HuH-7 (cell line): ENCODE data around the gene STAU1.
"Not testable (repeated sequence)": the region's sequence is repeated elsewhere in the genome, so short reads cannot be mapped to it uniquely, and the experiment has no call there.

Experiments used
- DNase-seq: peaks from one replicate; pipeline ENCODE4 v3.0.0; 2011; ENCODE audit warnings: low spot score

The STAU1 gene

DNA sequence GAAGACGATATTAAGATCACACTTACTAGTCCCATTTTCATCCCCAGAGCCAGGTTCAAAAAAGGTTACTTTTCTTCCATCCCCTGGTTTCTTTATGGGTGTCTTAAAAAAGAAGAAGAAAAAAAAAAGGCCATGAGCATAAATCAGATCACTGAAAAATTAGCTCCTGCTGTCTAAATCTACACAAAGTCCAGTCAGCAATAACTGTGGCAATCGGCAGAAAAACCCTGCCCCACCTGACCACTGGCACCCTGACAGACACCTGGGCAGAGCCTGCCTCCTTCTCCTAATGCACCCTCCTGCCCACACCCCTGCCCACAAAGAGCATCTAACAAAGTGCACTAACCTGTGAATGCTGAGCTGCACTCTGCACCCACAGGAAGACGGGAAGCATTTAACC lies 69.8 kb downstream of the STAU1 start:
- DNase-seq, result no peak

- DNase-seq, result no peak
Observed at GRCh38 chr20:49115564-49115963, 72.6 kb downstream of the STAU1 start.

- no peak for DNase-seq
Observed at GRCh38 chr20:49112596-49113274, 75.4 kb downstream of the STAU1 start.

DNA sequence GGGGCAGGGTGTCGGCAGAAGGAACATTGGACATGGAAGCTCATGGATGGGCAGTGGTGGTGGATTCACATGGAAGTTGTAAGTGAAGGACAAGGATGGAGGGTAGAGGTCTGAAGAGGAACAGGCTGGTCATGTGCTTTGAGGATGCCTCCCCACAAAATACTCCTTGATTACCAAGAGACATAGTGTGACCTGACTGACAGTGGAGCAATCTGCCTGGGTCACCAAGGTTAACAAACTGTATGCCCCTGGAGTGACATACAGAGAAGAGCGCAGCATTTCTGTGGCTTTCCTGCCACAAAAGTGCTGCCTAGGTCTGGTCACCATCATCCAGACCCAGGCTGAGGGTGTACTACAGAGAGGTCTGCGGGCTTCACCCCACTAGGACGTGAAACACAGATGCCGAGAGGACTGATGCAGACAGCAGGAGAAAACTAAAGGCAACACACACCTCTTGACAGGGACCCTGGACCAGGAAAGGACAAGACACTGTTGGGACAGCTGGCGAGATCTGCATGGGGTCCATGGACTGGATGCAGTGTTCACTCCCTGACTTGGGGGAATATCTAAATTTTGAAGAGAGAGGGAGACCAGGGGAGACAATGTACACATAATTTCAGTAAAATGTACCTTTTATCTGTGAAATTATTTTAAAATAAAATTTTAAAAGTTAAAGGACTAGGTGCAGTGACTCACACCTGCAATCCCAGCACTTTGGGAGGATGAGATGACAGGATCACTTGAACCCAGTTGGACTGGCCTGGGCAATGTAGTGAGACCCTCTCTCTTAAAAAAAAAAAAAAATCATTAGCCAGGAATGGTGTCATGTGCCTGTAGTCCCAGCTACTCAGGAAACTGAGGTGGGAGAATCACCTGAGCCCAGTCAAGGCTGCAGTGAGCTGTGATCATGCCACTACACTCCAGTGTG lies 77.1 kb downstream of the STAU1 start:
- DNase-seq, result no peak

GRCh38 chr20:49106328-49106727 lies 81.8 kb downstream of the STAU1 start:
- DNase-seq, result no peak

DNA sequence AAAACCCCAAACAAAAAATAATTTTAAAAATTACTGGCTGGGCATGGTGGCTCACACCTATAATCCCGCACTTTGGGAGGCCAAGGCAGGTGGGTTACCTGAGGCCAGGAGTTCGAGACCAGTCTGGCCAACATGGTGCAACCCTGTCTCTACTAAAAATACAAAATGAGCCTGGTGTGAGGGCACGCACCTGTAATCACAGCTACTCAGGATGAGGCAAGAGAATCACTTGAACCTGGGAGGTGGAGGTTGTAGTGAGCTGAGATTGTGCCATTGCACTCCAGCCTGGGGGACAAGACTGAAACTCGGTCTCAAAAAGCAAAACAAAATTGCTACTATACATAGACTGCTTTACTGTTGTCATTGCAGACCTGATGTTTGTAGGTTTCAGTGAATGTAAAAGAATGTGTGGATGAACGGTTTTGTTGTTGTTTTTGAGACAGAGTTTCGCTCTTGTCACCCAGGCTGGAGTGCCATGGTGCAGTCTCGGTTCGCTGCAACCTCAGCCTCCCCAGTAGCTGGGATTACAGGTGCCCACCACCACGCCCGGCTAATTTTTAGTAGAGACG lies 83.1 kb downstream of the STAU1 start:
- DNase-seq, result not testable (repeated sequence)

- no peak for DNase-seq
Observed at GRCh38 chr20:49104365-49104648, 83.8 kb downstream of the STAU1 start.

- DNase-seq, result no peak
Observed at GRCh38 chr20:49103647-49104364, 84.3 kb downstream of the STAU1 start.

DNA sequence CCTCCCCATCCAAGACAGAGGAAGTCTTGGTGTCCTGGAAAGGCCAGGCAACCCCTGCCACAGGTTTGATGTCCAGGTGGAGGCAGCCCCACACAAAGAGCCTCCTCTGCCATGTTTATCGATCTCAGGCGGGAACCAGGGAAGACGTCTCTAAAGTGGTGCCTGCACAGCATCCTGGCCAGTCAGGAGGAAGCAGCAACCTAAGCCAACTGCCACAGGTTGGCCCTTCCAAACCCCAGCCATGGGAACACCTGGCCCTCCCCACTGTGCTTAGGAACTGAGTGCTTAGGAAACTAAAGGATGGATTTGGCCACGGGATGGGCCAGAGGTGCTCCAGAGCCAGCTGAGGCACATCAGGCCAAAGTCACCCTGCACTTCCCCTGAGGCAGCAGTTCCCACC lies 85.1 kb downstream of the STAU1 start:
- DNase-seq, result no peak

- no peak for DNase-seq
Observed at GRCh38 chr20:49100972-49101371, 87.2 kb downstream of the STAU1 start.

DNA sequence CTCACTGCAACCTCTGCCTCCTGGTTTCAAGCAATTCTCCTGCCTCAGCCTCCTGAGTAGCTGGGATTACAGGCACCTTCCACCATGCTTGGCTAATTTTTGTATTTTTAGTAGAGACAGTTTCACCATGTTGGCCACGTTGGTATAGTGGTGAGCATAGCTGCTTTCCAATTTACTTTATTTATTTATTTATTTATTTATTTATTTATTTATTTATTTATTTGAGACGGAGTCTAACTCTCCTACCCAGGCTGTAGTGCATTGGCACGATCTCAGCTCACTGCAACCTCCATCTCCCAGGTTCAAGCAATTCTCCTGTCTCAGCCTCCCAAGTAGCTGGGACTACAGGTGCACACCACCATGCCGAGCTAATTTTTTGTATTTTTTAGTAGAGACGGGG lies 87.8 kb downstream of the STAU1 start:
- DNase-seq, result not testable (repeated sequence)

GRCh38 chr20:49099011-49099410 lies 89.1 kb downstream of the STAU1 start:
- no peak for DNase-seq

- DNase-seq, result no peak
Observed at GRCh38 chr20:49098136-49098535, 90.0 kb downstream of the STAU1 start.

- DNase-seq, result no peak
Observed at GRCh38 chr20:49097159-49097558, 91.0 kb downstream of the STAU1 start.

DNA sequence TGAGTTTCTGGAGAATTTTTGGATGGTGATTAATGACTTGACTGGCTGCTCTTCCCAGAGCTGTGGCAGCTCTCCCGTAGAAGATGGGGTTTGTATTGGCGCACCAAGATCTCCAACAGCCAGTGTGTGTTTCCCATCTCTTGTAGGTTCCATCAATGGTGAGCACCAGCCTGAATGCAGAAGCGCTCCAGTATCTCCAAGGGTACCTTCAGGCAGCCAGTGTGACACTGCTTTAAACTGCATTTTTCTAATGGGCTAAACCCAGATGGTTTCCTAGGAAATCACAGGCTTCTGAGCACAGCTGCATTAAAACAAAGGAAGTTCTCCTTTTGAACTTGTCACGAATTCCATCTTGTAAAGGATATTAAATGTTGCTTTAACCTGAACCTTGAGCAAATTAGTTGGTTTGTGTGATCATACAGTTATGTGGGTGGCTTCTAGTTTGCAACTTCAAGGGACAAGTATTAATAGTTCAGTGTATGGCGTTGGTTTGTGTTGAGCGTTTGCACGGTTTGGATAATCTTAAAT lies 91.9 kb downstream of the STAU1 start:
- DNase-seq, result no peak

- no peak for DNase-seq
Observed at GRCh38 chr20:49091762-49092161, 96.4 kb downstream of the STAU1 start.

GRCh38 chr20:49091104-49091503 lies 97.0 kb downstream of the STAU1 start:
- DNase-seq, result no peak

GRCh38 chr20:49082295-49082694 lies 105.8 kb downstream of the STAU1 start:
- DNase-seq, result not testable (repeated sequence)

DNA sequence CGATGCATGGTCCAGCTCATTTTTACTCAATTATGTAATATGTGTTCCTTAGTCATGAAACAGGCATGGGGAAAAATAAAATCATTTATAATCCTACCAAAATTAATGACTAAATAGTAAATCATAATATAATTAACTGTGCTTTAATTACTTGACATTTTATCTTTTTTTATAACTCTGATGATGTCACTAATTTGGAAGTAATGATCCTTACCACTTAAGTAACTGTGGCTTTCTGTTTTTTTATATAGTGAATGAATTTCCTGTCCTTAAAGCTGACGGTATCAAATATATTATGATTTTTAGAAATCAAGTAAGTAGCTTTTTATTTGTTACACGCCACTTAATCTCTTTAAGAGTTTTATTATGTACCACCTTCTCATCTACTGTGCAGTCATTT lies 109.8 kb downstream of the STAU1 start:
- DNase-seq, result no peak

DNA sequence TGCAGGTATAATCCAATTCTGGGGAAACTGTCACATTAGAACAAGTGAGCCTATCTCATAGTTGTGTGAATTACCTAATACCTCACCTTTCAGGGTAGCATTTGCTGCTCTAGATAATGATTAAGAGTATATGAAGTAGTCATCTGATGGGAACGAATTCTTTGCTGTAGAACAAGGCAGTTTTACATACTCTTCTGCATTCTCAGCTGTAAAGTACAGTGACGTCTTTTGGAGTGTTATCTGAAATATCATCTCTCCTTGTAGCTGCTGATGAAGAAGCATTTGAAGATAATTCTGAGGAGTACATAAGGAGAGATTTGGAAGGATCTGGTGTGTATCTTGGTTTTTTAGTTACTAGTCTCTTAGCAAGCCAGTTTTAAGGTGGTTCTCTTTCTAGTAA lies 113.6 kb downstream of the STAU1 start:
- DNase-seq, result no peak
